ENCODE measurements around the gene ACTR10.

Gene ACTR10

DNA sequence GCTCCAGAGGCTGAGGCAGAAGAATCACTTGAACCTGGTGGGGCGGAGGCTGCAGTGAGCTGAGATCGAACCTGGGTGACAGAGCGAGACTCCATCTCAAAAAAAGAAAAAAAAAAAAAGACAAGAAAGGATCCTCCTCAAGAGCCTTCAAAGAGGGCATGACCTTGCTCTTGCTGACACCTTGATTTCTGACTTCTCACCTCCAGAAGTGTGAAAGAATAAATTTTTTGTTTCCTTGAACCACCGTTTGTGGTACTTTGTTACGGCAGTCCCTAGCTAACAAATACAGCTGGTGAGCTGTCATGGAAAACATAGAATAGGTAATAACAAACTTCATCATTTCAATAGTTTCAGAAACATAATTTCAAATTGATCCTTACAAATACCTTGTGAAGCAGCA is 1.9 kb upstream of the ACTR10 start:
- Histone ChIP-seq H3K27me3 (no peaks in the 10 kb centered on the region), H3K27ac (no peak overlapping the region), H3K4me1 (peaks cover 0 to 35% (median 13%) of the 10 kb centered on the region in 4 donors), H3K4me3 (no peak overlapping the region), H3K36me3 (no peaks in the 10 kb centered on the region), H3K9me3 (no peaks in the 10 kb centered on the region)
- no peak for DNase-seq
- intact Hi-C loops (cut with DNase I; ENCODE audit: low total_unique reads), result loop anchor here (10.0 kb wide), 1 partner anchor 933 kb away; the partner anchor contains the start of genes AP5M1 and EXOC5
- TF ChIP-seq, protein P1, sequence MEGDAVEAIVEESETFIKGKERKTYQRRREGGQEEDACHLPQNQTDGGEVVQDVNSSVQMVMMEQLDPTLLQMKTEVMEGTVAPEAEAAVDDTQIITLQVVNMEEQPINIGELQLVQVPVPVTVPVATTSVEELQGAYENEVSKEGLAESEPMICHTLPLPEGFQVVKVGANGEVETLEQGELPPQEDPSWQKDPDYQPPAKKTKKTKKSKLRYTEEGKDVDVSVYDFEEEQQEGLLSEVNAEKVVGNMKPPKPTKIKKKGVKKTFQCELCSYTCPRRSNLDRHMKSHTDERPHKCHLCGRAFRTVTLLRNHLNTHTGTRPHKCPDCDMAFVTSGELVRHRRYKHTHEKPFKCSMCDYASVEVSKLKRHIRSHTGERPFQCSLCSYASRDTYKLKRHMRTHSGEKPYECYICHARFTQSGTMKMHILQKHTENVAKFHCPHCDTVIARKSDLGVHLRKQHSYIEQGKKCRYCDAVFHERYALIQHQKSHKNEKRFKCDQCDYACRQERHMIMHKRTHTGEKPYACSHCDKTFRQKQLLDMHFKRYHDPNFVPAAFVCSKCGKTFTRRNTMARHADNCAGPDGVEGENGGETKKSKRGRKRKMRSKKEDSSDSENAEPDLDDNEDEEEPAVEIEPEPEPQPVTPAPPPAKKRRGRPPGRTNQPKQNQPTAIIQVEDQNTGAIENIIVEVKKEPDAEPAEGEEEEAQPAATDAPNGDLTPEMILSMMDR (IDR thresholded peaks at IDR 0.05), result no peak

DNA sequence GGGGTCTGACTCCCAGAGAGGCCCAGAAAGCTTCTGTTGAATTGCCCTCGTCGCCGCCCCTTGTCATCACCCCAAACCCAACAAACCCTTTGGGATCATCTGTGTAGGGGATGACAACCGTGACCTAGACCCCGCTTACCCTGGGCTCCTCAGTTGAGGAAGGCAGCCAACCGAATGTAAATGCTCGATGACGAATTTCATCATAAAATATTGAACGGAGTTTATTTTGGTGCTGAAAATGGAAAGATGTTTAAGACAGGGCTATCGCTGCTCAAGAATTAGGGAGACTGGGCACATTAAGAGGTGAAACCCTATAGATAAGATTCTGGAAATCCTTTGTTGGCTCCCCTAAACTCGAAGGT is 512 bp downstream of the ACTR10 start:
- Histone ChIP-seq H3K4me1 (peaks cover 0 to 29% (median 13%) of the 10 kb centered on the region in 4 donors), H3K36me3 (peaks cover 0 to 19% (median 6%) of the 10 kb centered on the region in 3 donors), H3K27me3 (no peaks in the 10 kb centered on the region), H3K9me3 (no peaks in the 10 kb centered on the region), H3K27ac (peak overlapping the region; percentile 88 to 93), H3K4me3 (peak overlapping the region; percentile 79 to 86)
- intact Hi-C loops (cut with DNase I; ENCODE audit: low total_unique reads), result no loop called here
- TF ChIP-seq, protein P1 (IDR thresholded peaks at IDR 0.05), result no peak
- no peak for DNase-seq

DNA sequence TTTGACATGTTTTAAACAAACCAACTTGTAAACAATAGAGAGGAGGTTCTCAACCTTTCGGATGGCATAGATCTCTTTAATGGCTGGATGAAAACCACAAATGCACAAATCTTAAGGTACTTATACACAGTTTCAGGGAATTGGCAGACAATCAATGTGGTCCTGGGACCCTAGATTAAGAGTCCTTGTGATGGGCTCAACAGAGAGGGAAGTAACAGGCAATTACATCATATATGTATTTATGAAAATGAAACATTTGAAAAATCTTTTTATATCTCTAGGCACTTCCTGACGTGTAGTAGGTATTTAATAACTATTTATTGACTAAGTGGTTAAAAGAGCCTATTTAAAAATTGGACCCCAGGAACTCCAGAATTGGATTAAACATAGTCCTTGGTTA is 897 bp downstream of the ACTR10 start:
- Histone ChIP-seq H3K9me3 (no peaks in the 10 kb centered on the region), H3K27ac (peak overlapping the region; percentile 88 to 93), H3K36me3 (peaks cover 0 to 20% (median 6%) of the 10 kb centered on the region in 3 donors), H3K4me1 (peaks cover 0 to 29% (median 13%) of the 10 kb centered on the region in 4 donors), H3K27me3 (no peaks in the 10 kb centered on the region), H3K4me3 (peak overlapping the region; percentile 79 to 86)
- intact Hi-C loops (cut with DNase I; ENCODE audit: low total_unique reads), result no loop called here
- no peak for DNase-seq
- TF ChIP-seq, protein P1 (IDR thresholded peaks at IDR 0.05), result no peak

DNA sequence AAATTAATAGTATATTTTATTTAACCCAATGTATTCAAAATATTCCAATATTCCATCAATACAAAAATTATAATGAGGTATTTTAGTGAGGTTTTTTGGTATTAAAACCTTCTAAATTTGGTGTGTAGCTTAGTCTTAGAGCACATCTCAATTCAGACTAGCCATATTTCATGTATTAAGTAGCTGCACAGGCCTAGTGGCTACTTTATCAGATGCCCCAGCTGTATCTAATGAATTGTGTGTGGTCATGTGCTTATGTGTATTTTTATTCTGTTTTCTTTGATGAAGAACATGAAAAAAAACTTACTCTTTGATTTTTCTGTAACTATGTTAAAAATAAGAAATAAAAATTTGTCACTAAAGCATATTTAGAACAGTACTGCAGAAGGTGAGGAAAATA is 13.2 kb downstream of the ACTR10 start:
- TF ChIP-seq, protein P1 (IDR thresholded peaks at IDR 0.05), result no peak
- Histone ChIP-seq H3K36me3 (peaks cover 47 to 91% (median 58%) of the 10 kb centered on the region in 3 donors), H3K4me3 (no peak overlapping the region), H3K4me1 (no peaks in the 10 kb centered on the region), H3K27ac (no peak overlapping the region), H3K27me3 (no peaks in the 10 kb centered on the region), H3K9me3 (no peaks in the 10 kb centered on the region)
- DNase-seq, result no peak
- intact Hi-C loops (cut with DNase I; ENCODE audit: low total_unique reads), result no loop called here

DNA sequence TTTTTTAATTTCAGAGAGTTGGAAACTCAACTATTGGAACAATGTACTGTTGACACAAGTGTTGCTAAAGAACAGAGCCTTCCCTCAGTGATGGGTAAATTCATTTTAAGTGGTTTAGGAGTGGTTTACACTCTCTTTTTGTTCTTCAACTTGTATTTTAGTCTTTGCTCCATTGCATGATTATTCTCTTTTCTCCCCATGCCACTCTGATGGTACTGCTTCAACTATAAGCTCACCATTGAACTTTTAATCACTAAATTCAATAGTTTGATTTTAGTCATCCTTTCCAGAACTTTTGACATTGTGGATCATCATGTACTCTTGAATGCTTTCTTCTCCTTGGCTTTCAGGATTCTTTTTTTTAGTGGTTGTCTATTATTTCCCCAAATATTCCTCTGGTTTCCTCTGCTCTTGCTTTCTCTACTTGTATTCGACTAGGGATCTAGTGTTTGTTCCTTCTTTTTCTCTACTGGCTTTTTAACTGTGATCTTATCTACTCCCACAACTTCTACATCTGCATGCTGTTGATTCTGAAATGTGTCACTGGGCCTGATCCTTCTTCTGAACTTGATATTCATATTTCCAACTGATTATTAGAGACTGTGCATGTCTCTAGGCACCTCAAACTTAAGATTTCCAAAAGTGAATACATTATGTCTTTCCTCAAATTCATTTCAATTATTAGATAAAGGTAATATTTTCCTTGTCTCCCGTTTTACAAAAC is 15.4 kb downstream of the ACTR10 start:
- no peak for DNase-seq
- TF ChIP-seq, protein P1 (IDR thresholded peaks at IDR 0.05), result no peak
- intact Hi-C loops (cut with DNase I; ENCODE audit: low total_unique reads), result no loop called here

More for the DNA sequence above, 15.4 kb downstream of the ACTR10 start:
- Histone ChIP-seq H3K27me3 (no peaks in the 10 kb centered on the region), H3K36me3 (peaks cover 28 to 85% (median 57%) of the 10 kb centered on the region in 3 donors), H3K9me3 (no peaks in the 10 kb centered on the region), H3K4me3 (no peak overlapping the region), H3K27ac (no peak overlapping the region), H3K4me1 (no peaks in the 10 kb centered on the region)

Data from tibial artery (tissue), 4 donors.